Vagina (tissue), 2 donors: ENCODE data around the gene RPS6KA2.

Experiments
- POLR2AphosphoS5 ChIP-seq, 2 donors: sonication (generic); formaldehyde crosslinking; IDR thresholded peaks; one replicate each; pipeline ENCODE4 v1.9.0; 2017; ENCODE audit warnings: antibody characterized with exemption in 2 of 2, mild to moderate bottlenecking in 2 of 2, low read depth in 1 of 2; ENCODE audit not compliant: insufficient read depth in 1 of 2
- TF ChIP-seq, protein P1 (sequence below), 3 experiments: fragments of 450-650 bp in 2 of 3; fragments of 200-600 bp in 1 of 3; sonication (generic) in 1 of 3; IDR thresholded peaks; one replicate each; pipeline ENCODE4 v1.5.1; 2017 to 2019; ENCODE audit warnings: antibody characterized with exemption in 3 of 3, mild to moderate bottlenecking in 2 of 3, moderate library complexity in 2 of 3

DNA sequence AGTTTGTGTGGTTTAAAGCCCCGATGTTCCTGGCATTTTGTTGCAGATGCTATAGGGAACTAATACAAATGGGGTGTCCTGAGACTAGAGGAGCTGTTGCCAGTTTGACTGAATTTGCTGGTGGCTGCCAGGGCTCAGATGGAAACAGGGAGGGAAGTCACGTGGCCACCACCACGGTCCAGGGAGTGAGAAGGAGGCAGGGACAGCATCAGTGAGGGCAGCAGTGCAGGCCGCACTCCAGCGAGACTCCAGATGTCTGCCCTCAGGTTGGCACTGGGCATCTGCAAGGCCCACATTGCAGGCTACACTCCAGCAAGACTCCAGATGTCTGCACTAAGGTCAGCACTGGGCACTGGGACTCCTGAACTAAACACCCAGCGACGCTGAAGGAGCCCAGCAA is 126.8 kb downstream of the RPS6KA2 start:
- TF ChIP-seq POLR2AphosphoS5 (IDR thresholded peaks at IDR 0.05; ENCODE audit: insufficient read depth in 1 of 2, low read depth in 1 of 2) = no peak
- TF ChIP-seq, protein P1, sequence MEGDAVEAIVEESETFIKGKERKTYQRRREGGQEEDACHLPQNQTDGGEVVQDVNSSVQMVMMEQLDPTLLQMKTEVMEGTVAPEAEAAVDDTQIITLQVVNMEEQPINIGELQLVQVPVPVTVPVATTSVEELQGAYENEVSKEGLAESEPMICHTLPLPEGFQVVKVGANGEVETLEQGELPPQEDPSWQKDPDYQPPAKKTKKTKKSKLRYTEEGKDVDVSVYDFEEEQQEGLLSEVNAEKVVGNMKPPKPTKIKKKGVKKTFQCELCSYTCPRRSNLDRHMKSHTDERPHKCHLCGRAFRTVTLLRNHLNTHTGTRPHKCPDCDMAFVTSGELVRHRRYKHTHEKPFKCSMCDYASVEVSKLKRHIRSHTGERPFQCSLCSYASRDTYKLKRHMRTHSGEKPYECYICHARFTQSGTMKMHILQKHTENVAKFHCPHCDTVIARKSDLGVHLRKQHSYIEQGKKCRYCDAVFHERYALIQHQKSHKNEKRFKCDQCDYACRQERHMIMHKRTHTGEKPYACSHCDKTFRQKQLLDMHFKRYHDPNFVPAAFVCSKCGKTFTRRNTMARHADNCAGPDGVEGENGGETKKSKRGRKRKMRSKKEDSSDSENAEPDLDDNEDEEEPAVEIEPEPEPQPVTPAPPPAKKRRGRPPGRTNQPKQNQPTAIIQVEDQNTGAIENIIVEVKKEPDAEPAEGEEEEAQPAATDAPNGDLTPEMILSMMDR (IDR thresholded peaks at IDR 0.05) = no peak
